GM19395 (cell line): Measurements from ENCODE around the gene TMEM115.

Experiments
- ATAC-seq: cut with Tn5 transposase; IDR thresholded peaks from one replicate; pipeline ENCODE4 v1.9.1; 2021; ENCODE audit warnings: mild to moderate bottlenecking, moderate library complexity; ENCODE audit not compliant: unreplicated experiment

TMEM115 gene

DNA sequence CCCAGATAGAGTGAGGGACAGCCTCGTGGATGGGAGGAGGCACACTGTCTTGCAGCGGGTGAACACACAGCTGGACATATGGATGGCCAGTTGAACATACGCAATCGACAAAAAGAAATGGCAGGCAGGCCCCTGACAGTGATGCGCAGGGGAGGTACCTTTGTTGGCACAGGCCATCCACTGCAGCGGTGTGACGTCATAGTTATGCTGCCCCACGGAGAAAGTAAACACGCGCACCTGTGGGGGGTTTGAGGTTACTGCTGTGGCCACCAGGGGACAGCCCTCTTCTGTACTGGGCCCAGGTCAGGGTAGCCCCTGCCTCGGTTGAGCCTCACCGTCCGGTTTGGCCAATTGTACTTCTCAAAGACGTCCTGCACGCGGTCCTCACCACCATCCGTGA lies 19.4 kb upstream of the TMEM115 start:
- no peak for ATAC-seq

DNA sequence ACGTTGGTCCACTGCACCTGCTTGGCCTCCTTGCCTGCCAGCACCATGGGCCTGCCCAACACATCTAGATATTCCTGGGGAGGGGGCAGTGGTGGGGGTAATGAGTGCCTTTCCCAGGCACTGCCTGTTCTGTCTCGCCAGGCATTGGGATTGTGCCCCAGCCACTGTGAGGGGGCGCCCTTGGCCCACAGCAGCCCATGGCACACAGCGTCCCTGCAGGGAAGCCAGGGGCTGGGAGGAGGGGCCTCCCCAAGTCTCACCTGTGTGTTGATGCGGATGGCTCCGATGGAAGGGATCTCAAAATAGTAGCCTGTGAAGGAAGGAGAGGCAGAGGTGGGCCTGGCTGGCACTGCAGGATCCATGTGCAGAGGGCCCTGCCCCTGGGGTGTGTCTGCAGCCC lies 18.7 kb upstream of the TMEM115 start:
- ATAC-seq: no peak

DNA sequence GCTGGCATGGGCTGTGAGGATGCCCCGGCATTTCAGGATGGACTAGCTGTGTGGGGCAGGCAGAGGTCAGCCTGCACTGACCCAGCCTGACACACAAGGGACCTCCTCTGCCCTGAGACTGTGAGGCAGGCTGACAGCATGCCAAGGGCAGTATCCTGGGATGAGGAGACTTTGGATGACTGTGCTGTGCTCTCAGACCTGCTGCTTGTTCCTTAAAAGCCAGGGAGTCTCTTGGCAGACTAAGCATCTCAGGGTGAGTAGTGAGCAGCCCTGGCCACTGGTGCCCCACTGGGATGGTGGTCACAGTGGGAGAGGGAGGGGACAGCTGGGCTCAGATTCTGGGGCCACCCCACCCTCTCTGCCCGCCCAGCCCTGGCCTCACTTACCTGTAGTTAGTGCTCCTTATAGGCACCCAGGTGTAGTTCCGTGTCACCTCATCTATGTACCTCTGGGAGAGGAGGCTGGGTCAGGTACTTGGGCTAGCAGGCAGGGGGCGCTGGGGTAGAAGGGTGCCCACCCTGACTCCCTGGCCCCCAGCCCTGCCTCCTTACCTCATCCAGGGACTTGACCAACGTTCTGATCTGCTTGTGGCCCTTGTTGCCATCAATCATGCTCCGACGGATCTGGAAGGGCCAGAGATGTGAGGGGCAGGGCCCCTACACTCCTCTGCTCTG lies 16.1 kb upstream of the TMEM115 start:
- no peak for ATAC-seq

DNA sequence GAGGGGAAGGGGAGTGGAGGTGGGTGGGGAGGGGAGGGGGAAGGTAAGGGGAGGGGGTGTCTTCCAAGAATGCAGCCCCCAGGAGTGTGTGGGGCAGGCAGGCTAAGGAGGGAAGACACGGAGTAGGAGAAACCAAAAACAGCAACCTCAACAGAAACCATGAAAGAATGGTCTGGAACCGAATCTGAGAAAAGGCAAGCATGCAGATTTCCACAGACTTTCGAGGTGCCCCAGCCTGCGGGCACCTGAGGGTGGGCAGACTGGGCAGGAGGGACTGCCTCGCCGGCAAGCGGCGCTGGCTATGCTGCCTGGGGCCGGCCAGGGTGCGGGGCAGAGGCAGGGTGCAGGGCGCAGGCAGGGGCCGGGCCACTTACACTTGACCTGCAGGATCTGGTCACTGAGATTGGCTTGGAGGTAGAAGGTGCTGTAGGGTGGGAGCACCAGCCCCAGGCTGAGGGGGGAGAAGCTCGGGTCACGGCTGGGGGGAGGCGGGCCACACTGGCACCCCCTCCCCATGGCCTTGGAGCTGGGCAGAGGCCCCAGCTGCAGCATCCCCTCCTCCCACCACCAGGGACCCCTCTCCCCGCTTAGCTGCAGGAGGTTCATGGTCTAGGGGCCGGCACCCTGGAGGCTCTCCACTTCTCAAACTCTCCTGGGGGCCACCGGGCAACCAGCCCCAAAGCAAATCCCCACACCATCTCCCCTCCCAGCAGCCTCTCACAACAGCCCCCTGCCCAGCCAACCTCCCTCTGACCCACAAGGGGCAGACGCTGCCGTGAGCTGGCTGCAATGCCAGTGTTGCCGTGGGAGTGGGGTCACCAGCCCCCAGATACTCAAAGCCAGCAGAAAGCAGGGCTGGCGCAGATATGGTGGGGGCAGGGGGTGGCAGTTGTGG lies 15.3 kb upstream of the TMEM115 start:
- no peak for ATAC-seq

DNA sequence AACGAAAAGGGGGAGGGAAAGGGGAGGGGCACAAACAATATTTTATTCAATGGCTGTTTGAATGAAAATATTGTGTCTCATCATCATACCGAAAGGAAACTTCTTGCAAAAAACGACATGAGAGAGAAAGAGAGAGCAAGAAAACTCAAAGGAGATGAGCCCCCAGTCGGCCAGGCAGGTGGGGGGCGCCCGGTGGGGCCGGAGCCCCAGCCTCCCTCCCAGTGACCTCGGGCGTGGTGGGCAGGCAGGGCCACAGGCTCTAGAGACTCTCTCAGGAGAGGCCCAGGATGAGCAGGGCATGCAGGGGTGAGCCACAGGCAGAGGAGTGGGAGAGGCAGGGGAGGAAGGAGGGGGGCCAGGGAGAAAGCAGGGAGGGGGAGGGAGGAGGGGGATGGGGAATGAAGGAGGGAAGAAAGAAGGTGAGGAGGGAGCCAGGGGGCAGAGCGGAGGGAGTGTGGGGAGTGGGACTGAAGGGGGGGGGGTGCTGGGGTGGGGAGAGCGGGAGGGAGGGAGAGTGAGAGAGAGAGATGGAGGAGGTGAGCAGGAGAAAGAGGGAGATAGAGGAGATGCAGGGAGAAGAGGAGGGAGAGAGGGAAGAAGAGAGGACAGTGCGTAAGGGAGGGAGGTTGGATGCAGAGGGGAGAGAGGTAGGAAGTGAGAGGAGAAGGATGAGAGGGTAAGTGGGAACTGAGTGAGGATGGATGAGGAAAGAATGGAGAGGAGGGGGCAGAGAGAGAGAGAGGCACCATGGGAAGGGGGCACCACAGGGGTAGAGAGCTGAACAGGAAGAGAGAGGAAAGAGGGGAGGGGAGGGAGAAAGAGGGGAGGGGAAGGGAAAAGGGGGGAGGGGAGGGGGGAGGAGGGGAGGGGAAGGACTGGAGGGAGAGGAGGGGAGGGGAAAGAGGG lies 14.1 kb upstream of the TMEM115 start:
- no peak for ATAC-seq

DNA sequence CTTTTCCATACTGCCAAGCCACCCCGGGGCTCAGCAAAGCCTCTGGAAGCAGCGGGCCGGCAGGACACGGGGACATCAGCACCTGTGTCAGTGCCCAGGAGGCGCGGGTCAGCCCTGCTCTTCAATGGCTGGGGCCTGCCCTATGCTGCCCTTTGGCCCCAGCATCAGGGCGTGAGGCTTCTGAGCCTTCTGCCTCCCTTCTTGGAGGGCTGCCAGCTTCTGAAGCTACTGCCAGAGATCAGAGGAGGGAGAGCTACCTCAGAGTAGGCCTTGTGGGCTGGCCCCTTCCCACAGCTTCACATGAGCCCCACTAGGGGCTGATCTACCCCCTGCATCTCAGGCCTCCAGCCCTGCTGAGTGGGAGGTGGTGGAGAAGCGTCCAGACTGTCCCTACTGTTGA lies 13.0 kb upstream of the TMEM115 start:
- no peak for ATAC-seq

DNA sequence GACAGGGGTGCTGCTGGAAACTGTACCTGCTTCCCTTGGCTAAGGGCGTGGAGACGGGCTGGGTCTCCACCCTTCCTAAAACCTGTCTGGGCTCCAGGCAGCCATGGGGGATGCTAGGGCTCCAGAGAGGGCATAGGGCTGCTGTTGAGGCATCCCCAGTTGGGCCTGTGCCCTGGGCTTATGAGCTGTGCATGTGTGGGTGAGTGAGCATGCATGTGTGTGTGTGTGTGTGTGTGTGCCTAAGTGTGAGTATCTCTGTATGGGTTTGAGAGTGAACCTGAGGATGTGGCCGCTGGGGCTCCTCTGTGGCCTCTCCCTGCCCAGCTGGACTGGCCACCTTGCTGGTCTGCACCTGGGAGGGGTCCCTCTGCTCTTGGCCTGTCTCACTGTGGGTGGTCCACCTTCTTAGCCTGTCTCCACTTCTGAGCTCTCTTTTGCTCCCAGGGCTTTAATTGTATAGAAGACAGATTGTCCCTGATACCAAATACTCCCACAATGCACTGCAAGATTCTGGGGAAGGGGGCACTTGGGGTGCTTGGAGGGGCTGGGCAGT lies 11.9 kb upstream of the TMEM115 start:
- ATAC-seq: no peak

DNA sequence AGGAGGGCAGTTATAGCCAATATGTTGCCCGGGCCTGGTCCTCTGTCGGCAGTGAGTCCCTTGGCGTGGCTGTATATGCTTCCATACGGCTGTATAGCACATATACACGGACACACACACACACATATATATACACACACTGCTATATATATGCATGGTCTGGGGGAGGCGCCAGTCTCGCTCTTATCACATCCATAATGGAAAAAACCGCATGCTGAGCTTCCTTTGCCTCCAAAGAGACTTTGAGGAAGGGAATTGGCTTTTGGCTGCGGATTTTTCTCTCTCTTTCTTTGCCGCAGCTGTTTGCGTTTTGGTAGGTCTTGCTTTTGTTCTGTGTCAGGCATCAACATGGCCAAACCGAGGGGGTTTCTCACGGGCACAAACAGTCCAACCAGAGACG lies 11.3 kb upstream of the TMEM115 start:
- ATAC-seq: no peak

DNA sequence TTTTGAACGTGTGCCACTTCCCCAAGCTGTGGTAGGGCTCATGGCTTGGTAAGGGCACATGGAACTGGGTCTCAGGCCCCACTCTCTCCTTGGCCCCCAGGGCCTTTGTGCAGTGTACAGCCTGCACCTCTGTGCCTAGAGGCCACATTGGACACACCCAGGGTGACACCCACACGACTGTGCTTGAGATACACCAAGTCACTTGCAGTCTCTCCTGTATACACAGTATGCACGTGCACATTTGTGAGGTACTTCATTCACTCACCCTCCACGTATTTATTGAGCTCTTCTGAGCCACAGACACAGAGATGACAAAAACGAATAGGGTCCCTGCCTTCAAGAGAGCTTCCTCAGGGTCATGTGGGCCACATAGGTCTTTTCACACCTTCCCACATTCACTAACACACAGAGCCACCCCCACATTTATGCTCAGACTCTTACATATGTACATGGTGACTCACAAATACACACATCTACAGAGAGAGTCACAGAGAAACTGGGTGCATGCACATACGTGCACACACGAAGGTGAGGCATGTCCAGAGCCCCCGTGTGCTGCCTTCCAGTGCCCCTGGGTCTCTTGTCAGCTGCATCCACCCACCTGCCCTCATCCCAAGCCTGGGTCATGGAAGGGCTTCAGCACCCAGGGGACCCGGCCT lies 9.8 kb upstream of the TMEM115 start:
- ATAC-seq: no peak

DNA sequence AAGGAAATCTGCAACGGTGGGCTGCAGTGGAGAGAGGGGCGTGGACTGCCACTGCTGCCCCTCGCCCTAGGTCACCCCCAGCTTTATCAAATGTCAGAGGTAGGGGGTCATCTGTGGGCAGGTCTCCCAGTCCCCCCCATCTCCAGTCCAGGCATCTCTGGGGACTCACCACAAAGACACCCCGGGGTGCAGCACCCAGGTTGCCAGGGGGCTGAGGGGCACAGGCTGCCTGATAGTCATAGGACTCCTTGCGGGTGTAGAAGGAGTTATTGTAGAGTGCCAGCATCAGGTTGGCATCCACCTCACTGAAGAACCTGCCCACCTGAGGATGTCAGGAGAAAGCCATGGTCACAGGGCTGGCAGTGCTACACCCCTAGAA lies 6.5 kb upstream of the TMEM115 start:
- no peak for ATAC-seq

DNA sequence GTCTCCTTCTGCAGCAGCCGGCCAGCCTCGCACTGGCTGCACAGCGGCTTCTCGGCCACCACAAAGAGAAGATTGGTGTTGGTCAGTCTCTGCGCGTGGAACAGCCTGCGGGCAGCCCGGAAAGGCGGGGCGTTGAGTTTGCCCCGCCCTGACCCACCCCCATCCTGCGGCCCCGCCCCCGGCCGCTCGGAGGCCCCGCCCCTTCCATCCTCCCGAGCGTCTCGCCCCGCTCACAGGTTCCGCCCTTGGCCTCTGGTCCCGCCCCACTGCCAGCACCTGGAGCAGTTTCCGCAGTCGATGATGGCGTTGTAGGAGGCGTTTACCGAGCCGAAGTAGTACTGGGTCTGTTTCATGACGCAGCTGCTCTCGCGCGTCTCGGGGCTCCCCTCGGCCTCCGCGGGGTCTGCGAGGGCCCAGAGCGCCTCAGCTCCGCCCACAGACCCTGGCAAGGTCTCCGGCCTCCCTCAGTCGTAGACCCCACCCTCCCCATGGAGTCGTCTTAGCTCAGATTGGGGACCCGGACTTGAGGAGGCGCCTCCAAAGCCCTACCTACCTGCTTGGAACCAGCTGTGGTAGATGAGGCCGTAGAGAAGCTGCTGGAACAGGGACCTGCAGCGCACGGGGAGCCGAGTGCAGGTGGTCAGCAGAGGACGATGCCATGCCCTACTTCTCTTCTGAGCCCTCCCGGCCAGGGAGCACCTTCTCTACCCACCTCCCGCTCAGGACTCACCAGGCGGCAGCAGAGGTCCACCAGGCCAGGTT lies 5.9 kb upstream of the TMEM115 start:
- peak; percentile 88 for ATAC-seq

DNA sequence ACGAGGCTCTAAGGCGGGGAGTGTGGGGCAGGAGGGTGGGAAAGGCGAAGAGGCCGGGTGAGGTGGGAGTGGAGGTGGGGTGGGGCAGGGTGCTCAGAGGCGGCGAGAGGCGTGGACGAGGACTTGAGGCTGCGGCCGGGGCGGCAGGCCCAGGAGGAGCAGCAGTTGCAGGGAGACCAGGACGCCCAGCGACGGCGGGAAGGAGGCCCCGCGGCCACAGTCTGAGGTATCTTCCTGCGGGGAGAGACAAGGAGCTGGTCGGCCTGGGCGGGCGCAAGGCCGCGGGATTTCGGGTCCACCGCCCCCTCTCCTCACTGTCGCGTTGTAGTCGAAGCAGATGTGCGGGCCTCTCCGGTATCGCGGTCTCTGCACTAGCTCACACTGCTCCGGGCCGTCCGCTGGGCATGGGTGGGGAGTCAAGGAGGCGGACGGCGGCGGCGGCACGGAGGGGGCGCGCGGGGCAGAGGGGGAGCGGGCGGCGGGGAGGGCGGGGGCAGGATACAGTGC lies 5.3 kb upstream of the TMEM115 start:
- ATAC-seq: no peak

DNA sequence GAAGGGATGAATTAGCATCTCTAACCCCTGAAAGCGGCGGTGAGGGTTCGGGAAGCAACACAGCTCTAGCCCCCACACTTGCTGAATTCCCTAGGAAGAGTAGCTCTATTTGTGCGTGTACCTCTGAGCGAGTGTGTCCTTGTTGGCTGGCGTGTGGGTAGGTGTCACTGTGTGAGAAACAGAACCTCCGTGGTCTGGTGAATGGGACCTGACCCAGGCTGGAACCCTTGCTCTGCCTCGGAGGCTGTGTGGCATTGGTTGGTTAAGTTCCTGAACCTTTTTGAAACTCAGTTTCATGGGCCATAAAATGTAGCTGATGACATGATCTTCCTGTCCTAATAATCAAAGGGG lies 414 bp upstream of the TMEM115 start:
- peak; percentile 33 for ATAC-seq

DNA sequence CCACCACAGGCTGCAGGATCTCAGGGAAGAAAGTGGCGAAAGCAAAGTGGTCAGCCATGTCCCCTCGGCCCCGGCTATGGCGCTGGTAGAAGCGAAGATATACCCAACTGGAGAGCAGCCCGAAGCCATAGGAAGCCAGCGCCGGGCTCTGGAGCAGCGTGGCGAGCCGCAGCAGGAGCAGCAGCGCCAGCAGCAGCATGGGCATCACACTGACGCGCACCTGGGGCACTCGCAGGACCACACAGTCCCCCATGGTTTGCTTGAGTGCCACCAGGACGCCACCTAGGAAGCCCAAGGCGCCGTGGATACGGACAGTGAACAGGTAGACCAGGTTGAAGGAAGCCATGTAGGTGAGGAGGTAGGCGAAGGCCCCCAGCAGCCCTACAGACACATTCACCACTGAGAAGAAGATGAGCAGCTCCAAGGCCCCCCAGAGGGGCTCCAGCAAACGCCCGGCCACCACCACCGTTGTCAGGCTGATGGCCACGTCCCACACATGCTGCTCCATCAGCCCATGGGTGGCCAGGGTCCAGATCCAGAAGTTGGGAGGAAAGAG lies 888 bp downstream of the TMEM115 start:
- no peak for ATAC-seq

DNA sequence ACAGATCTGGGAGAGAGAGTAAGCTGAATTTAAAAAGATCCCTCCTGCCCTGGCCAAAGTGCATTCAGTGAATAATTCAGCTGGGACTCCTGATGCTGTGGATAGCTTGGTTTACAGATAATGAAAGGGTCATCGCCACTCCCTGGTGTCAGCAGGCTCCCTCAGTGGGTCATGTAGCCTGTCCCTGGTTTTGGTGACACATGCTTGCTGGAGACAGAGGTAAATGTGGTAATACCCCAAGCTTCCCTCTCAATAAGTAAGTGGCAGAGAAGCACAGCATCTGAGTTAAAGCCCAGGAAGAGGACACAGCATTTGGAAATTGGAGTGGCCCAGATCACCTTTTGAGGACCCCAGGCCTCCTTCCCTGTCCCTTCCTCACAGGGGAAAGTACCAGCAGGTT lies 1.8 kb downstream of the TMEM115 start:
- no peak for ATAC-seq

DNA sequence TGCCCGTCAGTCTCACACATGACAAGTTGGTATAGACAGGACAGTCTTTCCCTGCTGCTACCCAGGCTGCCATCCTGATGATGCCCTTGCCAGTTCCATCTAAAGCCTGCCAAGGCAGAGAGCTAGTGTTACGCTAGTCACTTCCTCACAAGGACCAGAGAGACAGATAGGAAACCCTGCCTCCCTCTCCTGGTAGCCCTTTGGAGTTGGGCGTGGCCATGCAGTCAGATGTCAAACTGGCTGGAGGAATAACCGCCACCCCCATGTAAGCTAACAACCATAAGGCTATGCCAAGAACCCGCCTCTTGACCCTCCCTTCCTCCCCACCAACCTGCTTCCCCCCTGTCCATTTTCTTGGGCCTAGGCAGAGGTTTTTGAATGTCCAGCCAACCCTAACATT lies 2.8 kb downstream of the TMEM115 start:
- no peak for ATAC-seq

DNA sequence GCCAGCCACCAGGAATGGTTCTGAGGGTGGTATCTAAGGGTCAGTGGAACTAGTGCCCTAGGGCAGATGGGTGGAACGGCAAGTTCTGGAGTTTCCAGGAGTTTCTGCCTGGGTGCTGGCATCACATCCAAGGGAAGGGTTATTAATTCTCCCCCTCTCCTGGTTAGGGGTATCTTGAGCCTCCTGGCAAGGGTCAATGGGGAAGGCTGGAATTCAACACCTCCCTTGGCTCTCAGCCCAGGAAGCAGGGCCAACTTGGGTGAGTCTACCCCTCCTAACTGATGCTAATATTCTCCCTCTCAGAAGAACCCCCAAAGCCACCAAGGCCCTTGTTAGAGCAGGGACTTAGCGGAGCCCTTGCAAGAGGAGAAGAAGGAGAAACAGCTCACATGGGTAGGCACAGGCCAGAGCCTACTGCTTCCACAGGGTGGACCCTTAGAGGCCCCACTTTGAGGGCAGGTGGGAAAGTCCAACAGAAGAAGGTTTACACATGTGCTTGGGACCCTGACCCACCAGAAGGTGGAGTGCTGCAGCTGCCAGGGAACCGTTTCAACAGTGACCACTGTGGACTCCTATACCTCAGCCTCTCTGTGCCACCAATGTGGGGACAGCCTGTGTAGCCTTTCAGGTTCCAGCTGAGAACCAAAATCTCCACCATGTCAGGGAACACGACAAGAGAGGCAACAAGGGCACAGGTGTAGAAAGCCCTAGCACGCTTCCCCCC lies 3.3 kb downstream of the TMEM115 start:
- no peak for ATAC-seq

DNA sequence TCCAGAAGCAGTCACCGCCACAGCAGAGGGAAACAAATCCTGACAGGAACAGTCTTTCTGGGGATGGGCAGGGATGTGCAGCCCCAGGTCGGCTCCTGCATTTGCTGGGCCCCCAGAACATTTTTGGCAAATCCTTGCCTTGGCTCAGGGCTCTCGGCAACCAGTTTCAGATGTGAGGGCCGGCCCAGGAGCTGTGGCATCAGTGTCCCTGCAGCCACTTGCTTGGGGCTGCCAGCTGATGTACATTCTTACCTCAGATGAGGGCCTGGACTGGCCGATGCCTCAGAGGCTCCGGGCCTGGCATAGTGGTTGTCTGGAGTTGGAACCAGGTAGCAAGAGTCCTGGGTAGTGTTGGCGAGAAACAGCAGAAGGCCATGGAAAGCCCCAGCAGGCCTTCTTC lies 4.5 kb downstream of the TMEM115 start:
- no peak for ATAC-seq
